ENCODE data around the gene ZMYND19. TPM values are rescaled to one million over a fixed set of nuclear protein-coding genes. Genes with fewer than 3 reads are reported as not detected.

Gene ZMYND19
- total and polyA plus RNA-seq, 7 donors, result 11.7 to 27.2 (median 15.2) TPM

- Histone ChIP-seq H3K27me3 (ENCODE audit: insufficient read depth in 3 of 3, low read length in 2 of 3) (no peaks in the 10 kb centered on the region), H3K27ac (no peak overlapping the region), H3K4me1 (peaks cover 7% of the 10 kb centered on the region), H3K4me3 (no peak overlapping the region), H3K9me3 (no peaks in the 10 kb centered on the region), H3K36me3 (ENCODE audit: insufficient read depth in 1 of 2, low read depth in 1 of 2) (peaks cover 3 to 71% of the 10 kb centered on the region in 2 donors)
- no peak for DNase-seq
- ATAC-seq, result no peak
- TF ChIP-seq CTCF (IDR thresholded peaks at IDR 0.05), result no peak
- intact Hi-C loops (cut with DNase I), result no loop called here
- WGBS, 3 donors, result 84 to 86% (median 85%) methylated on average over 14 of the region's 14 CpGs
Observed at GRCh38 chr9:137583347-137583746, 7.0 kb downstream of the ZMYND19 start.

GRCh38 chr9:137582286-137582860 lies 7.9 kb downstream of the ZMYND19 start:
- Histone ChIP-seq H3K27ac (peak overlapping the region; percentile 41), H3K36me3 (ENCODE audit: insufficient read depth in 1 of 2, low read depth in 1 of 2) (peaks cover 3 to 61% of the 10 kb centered on the region in 2 donors), H3K9me3 (no peaks in the 10 kb centered on the region), H3K27me3 (ENCODE audit: insufficient read depth in 3 of 3, low read length in 2 of 3) (no peaks in the 10 kb centered on the region), H3K4me3 (no peak overlapping the region), H3K4me1 (peaks cover 14% of the 10 kb centered on the region)
- DNase-seq, result peak; percentile 46 to 71
- intact Hi-C loops (cut with DNase I), result no loop called here
- ATAC-seq, result peak; percentile 17 to 36 (median 32)
- 54 to 62% (median 57%) methylated on average over 20 of the region's 20 CpGs for WGBS, 3 donors
- peak; percentile 49 for TF ChIP-seq CTCF (IDR thresholded peaks at IDR 0.05)

- Histone ChIP-seq H3K4me3 (no peak overlapping the region), H3K27ac (no peak overlapping the region), H3K27me3 (ENCODE audit: insufficient read depth in 3 of 3, low read length in 2 of 3) (no peaks in the 10 kb centered on the region), H3K9me3 (no peaks in the 10 kb centered on the region), H3K36me3 (ENCODE audit: insufficient read depth in 1 of 2, low read depth in 1 of 2) (peaks cover 3 to 55% of the 10 kb centered on the region in 2 donors), H3K4me1 (peaks cover 22% of the 10 kb centered on the region)
- TF ChIP-seq CTCF (IDR thresholded peaks at IDR 0.05), result no peak
- intact Hi-C loops (cut with DNase I), result no loop called here
- DNase-seq, result no peak
- no peak for ATAC-seq
- WGBS, 3 donors, result 83 to 92% (median 88%) methylated on average over 21 to 22 of the region's 22 CpGs
Observed at GRCh38 chr9:137581361-137582285, 8.7 kb downstream of the ZMYND19 start.

- intact Hi-C loops (cut with DNase I), result no loop called here
- Histone ChIP-seq H3K4me3 (no peak overlapping the region), H3K4me1 (peaks cover 27% of the 10 kb centered on the region), H3K27ac (no peak overlapping the region), H3K36me3 (ENCODE audit: insufficient read depth in 1 of 2, low read depth in 1 of 2) (peaks cover 3 to 55% of the 10 kb centered on the region in 2 donors), H3K27me3 (ENCODE audit: insufficient read depth in 3 of 3, low read length in 2 of 3) (no peaks in the 10 kb centered on the region), H3K9me3 (no peaks in the 10 kb centered on the region)
- WGBS, 3 donors, result 89 to 94% (median 92%) methylated on average over 4 of the region's 4 CpGs
- DNase-seq (no peak), ATAC-seq (no peak)
- no peak for TF ChIP-seq CTCF (IDR thresholded peaks at IDR 0.05)
Observed at GRCh38 chr9:137580954-137581322, 9.4 kb downstream of the ZMYND19 start.
